Measurements from ENCODE around the gene PLK5.
"Not testable (repeated sequence)": the region's sequence is repeated elsewhere in the genome, so short reads cannot be mapped to it uniquely, and the experiment has no call there.

The PLK5 gene

GRCh38 chr19:1523412-1524286, at the start of gene PLK5:
TSS of gene PLK5 (plus strand) at chr19:1524077. CDS start at chr19:1526997, 2,920 bp downstream.
- H3K4me1 ChIP-seq (ENCODE audit: control insufficient read depth, insufficient read depth, low read length), result peaks cover 4% of the 10 kb centered on the region; the same call in 1 of the 2 replicates

DNA sequence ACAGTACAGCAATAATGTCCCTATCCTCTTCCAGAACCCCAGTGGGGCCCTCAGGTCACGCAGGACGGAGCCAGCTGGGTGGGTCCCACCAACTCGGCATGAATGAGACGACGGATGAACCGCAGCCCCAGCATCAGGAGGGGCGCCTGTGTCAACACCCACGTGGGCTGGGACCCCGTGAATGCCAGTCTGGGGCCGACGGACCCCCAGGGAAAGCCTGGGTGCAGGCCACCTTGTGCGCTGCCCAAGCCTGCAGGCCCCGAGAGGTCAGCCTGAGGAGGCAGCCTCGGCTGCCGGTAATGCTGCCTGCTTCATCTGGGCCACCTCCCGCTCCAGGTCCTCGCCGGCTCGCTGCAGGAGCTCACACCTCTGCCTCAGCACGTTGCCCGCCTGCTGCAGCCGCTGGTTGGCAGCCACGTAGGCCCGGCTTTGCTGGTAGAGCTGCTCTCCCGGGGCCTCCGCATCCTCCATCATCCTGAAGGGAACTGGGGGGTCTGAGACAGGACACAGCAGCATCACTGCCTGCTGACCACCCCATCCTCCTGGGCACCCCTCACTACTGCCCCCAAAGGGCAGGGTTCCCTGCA, 49.0 kb upstream of the PLK5 start:
- no peak overlapping the region for H3K9ac ChIP-seq (ENCODE audit: low read length)
- no peak overlapping the region for H3K4me3 ChIP-seq (ENCODE audit: low read depth, low read length)
- H3K27ac ChIP-seq (ENCODE audit: low read depth, low read length), result no peak overlapping the region
- H3K9me3 ChIP-seq (ENCODE audit: control insufficient read depth, insufficient read depth, low read depth, low read length), result no peaks in the 10 kb centered on the region
- peaks cover 18% of the 10 kb centered on the region for H3K4me1 ChIP-seq (ENCODE audit: control insufficient read depth, insufficient read depth, low read length)
- peaks cover 5% of the 10 kb centered on the region; the same call in 1 of the 2 replicates for H3K36me3 ChIP-seq (ENCODE audit: control insufficient read depth, insufficient read depth, low read length)
- peaks cover 44% of the 10 kb centered on the region for H3K27me3 ChIP-seq (ENCODE audit: control insufficient read depth, insufficient read depth, low read length)

More at GRCh38 chr19:1523412-1524286, at the start of gene PLK5:
- Histone ChIP-seq H3K9ac (ENCODE audit: low read length) (no peak within 1 kb of the TSS), H3K4me3 (ENCODE audit: low read depth, low read length) (peak within 1 kb of the TSS; percentile 48), H3K9me3 (ENCODE audit: control insufficient read depth, insufficient read depth, low read depth, low read length) (no peaks in the 10 kb centered on the region), H3K27me3 (ENCODE audit: control insufficient read depth, insufficient read depth, low read length) (peaks cover 77% of the 10 kb centered on the region), H3K36me3 (ENCODE audit: control insufficient read depth, insufficient read depth, low read length) (no peaks in the 10 kb centered on the region), H3K27ac (ENCODE audit: low read depth, low read length) (no peak within 1 kb of the TSS)

DNA sequence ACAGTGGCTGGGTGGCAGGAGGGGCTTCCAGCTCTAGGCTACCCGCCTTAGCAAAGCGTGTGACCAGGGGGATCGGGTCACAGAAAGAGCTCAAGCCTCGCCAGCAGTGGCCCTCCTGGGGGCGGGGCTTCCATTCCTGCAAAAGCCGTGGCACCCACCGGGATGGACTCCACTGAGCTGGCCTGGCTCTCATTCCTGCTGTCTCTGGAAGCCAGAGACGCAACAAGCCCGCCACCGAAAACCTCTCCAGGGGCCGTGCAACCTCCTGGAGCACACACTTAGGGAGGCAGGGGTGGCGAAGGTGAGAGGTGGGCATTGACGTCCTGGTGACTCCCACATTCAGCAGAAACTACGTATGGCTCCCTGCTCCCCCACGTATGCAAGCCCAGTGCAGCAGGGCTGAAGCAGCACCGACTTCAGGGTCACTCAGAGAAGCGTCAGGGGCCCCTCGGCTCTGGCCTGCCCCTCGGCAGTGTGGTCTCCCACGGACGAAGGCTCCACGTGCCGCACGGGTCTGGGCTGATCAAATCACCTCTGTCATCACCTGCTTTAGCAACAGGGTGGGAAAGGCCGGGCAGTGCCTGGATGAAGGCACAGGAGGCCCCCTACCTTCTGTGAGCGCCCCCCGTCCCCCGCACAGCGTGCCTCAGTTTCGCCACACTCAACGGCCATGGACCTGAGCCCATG, 48.0 kb upstream of the PLK5 start:
- Histone ChIP-seq H3K4me3 (ENCODE audit: low read depth, low read length) (no peak overlapping the region), H3K27me3 (ENCODE audit: control insufficient read depth, insufficient read depth, low read length) (peaks cover 34% of the 10 kb centered on the region), H3K27ac (ENCODE audit: low read depth, low read length) (no peak overlapping the region), H3K9me3 (ENCODE audit: control insufficient read depth, insufficient read depth, low read depth, low read length) (no peaks in the 10 kb centered on the region), H3K4me1 (ENCODE audit: control insufficient read depth, insufficient read depth, low read length) (peaks cover 12% of the 10 kb centered on the region), H3K9ac (ENCODE audit: low read length) (no peak overlapping the region), H3K36me3 (ENCODE audit: control insufficient read depth, insufficient read depth, low read length) (peaks cover 5% of the 10 kb centered on the region; the same call in 1 of the 2 replicates)

DNA sequence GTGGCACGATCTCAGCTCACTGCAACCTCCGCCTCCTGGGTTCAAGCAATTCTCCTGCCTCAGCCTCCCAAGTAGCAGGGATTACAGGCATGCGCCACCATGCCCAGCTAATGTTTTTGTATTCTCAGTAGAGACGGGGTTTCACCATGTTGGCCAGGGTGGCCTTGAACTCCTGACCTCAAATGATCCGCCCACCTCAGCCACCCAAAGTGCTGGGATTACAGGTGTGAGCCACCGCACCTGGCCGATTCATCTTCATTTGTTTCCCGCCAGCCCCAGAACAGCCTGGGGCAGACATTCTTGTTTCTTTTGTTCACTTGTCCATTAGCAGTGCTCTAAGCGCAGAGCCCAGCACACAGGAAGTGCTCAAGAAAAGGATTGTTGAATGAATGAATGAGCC, 46.8 kb upstream of the PLK5 start:
- H3K9me3 ChIP-seq (ENCODE audit: control insufficient read depth, insufficient read depth, low read depth, low read length); H3K9ac ChIP-seq (ENCODE audit: low read length); H3K4me3 ChIP-seq (ENCODE audit: low read depth, low read length); H3K4me1 ChIP-seq (ENCODE audit: control insufficient read depth, insufficient read depth, low read length); H3K27ac ChIP-seq (ENCODE audit: low read depth, low read length); H3K36me3 ChIP-seq (ENCODE audit: control insufficient read depth, insufficient read depth, low read length): not testable (repeated sequence)
- peaks cover 22% of the 10 kb centered on the region for H3K27me3 ChIP-seq (ENCODE audit: control insufficient read depth, insufficient read depth, low read length)

- Histone ChIP-seq H3K9me3 (ENCODE audit: control insufficient read depth, insufficient read depth, low read depth, low read length) (no peaks in the 10 kb centered on the region), H3K4me1 (ENCODE audit: control insufficient read depth, insufficient read depth, low read length) (no peaks in the 10 kb centered on the region), H3K27me3 (ENCODE audit: control insufficient read depth, insufficient read depth, low read length) (peaks cover 2% of the 10 kb centered on the region; the same call in 1 of the 2 replicates), H3K9ac (ENCODE audit: low read length) (peak within 1 kb of the TSS; percentile 97), H3K4me3 (ENCODE audit: low read depth, low read length) (peak within 1 kb of the TSS; percentile 90), H3K36me3 (ENCODE audit: control insufficient read depth, insufficient read depth, low read length) (peaks cover 5% of the 10 kb centered on the region; the same call in 1 of the 2 replicates), H3K27ac (ENCODE audit: low read depth, low read length) (peak within 1 kb of the TSS; percentile 89)
Measured at GRCh38 chr19:1478934-1479707, 44.8 kb upstream of the PLK5 start, which contains the start of gene C19orf25. TSS of gene C19orf25 (minus strand) at chr19:1479215. CDS start at chr19:1478903, 312 bp downstream.

- Histone ChIP-seq H3K4me3 (ENCODE audit: low read depth, low read length) (no peak overlapping the region), H3K27me3 (ENCODE audit: control insufficient read depth, insufficient read depth, low read length) (no peaks in the 10 kb centered on the region), H3K9ac (ENCODE audit: low read length) (no peak overlapping the region), H3K4me1 (ENCODE audit: control insufficient read depth, insufficient read depth, low read length) (no peaks in the 10 kb centered on the region), H3K9me3 (ENCODE audit: control insufficient read depth, insufficient read depth, low read depth, low read length) (no peaks in the 10 kb centered on the region), H3K36me3 (ENCODE audit: control insufficient read depth, insufficient read depth, low read length) (no peaks in the 10 kb centered on the region; the same call in 1 of the 2 replicates), H3K27ac (ENCODE audit: low read depth, low read length) (no peak overlapping the region)
Measured at GRCh38 chr19:1481224-1481892, 42.5 kb upstream of the PLK5 start.

DNA sequence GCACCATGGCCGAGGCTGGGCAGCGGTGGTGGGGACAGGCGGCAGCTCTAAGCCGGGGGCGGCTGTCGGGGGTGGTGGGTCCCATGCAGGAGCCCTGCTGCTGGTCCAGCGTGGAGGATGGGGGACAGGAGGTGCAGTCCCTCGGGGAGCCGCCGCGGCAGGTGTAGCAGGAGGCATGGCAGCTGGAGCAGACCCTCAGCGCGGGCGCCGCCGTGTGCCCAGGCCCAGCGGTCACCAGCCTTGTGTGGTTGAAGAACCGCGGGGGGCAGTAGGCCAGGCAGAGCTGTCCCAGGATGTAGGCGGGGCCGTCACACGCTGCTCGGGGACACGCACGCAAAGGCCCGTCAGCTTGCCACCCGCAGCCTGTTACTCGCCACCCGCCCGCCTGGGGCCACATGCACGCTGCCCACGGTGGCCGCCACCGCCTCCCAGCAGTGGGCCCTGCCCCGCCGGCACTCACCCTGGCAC, 42.0 kb upstream of the PLK5 start:
- Histone ChIP-seq H3K27me3 (ENCODE audit: control insufficient read depth, insufficient read depth, low read length) (no peaks in the 10 kb centered on the region), H3K9me3 (ENCODE audit: control insufficient read depth, insufficient read depth, low read depth, low read length) (no peaks in the 10 kb centered on the region), H3K36me3 (ENCODE audit: control insufficient read depth, insufficient read depth, low read length) (no peaks in the 10 kb centered on the region), H3K9ac (ENCODE audit: low read length) (no peak overlapping the region), H3K4me1 (ENCODE audit: control insufficient read depth, insufficient read depth, low read length) (no peaks in the 10 kb centered on the region), H3K4me3 (ENCODE audit: low read depth, low read length) (no peak overlapping the region), H3K27ac (ENCODE audit: low read depth, low read length) (no peak overlapping the region)

DNA sequence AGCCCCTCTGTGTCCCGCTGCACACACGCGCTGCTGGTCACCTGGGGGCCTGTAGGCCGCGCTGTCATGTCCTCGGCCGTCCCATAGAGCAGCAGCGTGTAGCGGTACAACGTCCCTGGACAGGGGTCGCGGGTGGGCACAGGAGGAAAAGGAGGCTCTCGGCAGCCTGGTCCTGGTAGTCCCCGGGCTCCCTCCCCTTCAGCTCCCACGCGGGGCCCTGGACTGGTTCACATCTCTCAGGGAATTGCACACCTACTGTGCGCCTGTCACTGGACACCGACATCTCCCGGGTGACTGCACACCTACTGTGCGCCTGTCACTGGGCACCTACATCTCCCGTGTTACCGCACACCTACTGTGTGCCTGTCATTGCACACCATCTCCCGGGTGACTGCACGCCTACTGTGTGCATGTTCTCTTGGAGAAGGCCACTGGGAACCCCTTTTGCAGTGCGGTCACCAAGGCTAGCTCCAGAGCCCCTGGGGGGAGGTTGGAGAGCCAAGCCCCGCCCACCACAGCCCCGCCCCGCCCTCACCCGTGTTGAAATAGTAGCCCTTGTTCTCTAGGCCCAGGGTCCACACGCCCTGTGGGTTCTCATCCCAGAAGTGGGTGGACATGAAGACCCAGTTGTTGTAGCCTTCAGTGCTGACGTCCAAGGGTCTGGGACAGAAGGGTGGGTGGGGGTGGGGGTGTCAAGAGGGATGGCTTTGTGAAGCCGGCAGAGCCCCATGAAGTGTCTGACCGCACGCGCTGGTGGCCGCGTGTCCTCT, 41.3 kb upstream of the PLK5 start:
- no peaks in the 10 kb centered on the region for H3K4me1 ChIP-seq (ENCODE audit: control insufficient read depth, insufficient read depth, low read length)

DNA sequence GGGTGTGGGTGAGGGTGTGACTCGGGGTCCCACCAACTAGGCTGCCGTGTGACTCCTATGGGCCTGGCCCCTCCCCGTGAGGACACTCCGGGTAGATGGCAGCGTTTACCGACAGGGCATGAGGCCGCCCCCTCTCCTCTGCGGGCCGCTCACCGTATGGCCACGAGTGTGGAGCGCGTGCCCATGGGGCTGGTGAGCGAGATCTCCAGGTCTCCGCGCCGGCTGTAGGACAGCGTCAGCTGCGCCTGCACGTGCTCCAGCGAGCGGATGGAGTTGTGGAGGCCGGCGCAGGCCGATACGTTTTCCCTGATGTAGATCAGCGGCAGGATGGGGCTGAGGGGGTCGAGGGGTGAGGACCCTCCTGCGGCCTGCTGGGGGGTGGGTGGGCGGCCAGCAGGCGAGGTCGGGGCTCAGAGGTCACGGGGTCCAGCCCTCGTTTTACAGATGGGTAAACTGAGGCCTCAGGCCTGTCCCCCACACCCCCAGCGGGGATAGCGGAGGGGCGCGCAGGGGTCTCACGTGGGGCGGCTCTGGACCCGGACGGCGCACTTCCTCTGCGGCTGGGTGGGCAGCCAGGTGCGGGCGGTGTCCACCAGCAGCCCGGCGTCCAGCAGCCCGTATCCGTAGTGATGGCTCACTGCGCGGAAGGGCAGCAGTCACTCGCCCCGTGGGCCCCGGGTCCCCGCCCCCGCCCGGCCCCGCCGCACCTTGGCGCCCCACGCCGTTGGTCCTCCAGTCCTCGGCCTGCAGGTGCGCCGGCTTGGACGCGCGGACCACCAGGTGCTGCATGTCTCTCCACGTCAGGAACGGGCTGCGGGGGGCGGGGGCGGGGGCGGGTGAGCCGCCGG, 40.5 kb upstream of the PLK5 start:
- no peaks in the 10 kb centered on the region for H3K36me3 ChIP-seq (ENCODE audit: control insufficient read depth, insufficient read depth, low read length)
- H3K27me3 ChIP-seq (ENCODE audit: control insufficient read depth, insufficient read depth, low read length), result no peaks in the 10 kb centered on the region
- H3K9ac ChIP-seq (ENCODE audit: low read length), result no peak overlapping the region
- H3K4me1 ChIP-seq (ENCODE audit: control insufficient read depth, insufficient read depth, low read length), result no peaks in the 10 kb centered on the region
- no peak overlapping the region for H3K27ac ChIP-seq (ENCODE audit: low read depth, low read length)
- H3K9me3 ChIP-seq (ENCODE audit: control insufficient read depth, insufficient read depth, low read depth, low read length), result no peaks in the 10 kb centered on the region
- H3K4me3 ChIP-seq (ENCODE audit: low read depth, low read length), result no peak overlapping the region

More for the DNA sequence above, 41.3 kb upstream of the PLK5 start:
- no peaks in the 10 kb centered on the region for H3K27me3 ChIP-seq (ENCODE audit: control insufficient read depth, insufficient read depth, low read length)
- H3K36me3 ChIP-seq (ENCODE audit: control insufficient read depth, insufficient read depth, low read length), result no peaks in the 10 kb centered on the region
- H3K27ac ChIP-seq (ENCODE audit: low read depth, low read length), result no peak overlapping the region
- H3K9me3 ChIP-seq (ENCODE audit: control insufficient read depth, insufficient read depth, low read depth, low read length), result no peaks in the 10 kb centered on the region
- no peak overlapping the region for H3K9ac ChIP-seq (ENCODE audit: low read length)
- H3K4me3 ChIP-seq (ENCODE audit: low read depth, low read length), result no peak overlapping the region

All from HUES6 (cell line).